Cerebellar nuclear complex (tissue), 1 donor: ENCODE measurements around the gene RAB3IP.
"Not testable (repeated sequence)": the region's sequence is repeated elsewhere in the genome, so short reads cannot be mapped to it uniquely, and the experiment has no call there.

Source experiments
- DNase-seq, 2 experiments: peaks; one replicate each; lab custom pipeline; 2025; lab: John Stamatoyannopoulos, UW

RAB3IP gene

GRCh38 chr12:69755302-69755701 lies 16.6 kb downstream of the RAB3IP start:
- DNase-seq, result no peak

GRCh38 chr12:69756088-69756755 lies 17.6 kb downstream of the RAB3IP start:
- no peak for DNase-seq

GRCh38 chr12:69758105-69758504 lies 19.4 kb downstream of the RAB3IP start:
- no peak for DNase-seq

DNA sequence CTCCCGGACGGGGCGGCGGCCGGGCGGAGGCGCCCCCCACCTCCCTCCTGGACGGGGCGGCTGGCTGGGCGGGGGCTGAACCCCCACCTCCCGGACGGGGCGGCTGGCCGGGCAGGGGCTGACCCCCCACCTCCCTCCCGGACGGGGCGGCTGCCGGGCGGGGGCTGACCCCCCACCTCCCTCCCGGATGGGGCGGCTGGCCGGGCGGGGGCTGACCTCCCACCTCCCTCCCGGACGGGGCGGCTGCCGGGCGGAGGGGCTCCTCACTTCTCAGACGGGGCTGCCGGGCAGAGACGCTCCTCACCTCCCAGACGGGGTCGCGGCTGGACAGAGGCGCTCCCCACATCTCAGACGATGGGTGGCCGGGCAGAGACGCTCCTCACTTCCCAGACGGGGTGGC lies 20.9 kb downstream of the RAB3IP start:
- not testable (repeated sequence) for DNase-seq

GRCh38 chr12:69765515-69765914 lies 26.9 kb downstream of the RAB3IP start:
- no peak for DNase-seq

- no peak for DNase-seq
These were observed 27.6 kb downstream of the RAB3IP start for GRCh38 chr12:69766260-69766659.

DNA sequence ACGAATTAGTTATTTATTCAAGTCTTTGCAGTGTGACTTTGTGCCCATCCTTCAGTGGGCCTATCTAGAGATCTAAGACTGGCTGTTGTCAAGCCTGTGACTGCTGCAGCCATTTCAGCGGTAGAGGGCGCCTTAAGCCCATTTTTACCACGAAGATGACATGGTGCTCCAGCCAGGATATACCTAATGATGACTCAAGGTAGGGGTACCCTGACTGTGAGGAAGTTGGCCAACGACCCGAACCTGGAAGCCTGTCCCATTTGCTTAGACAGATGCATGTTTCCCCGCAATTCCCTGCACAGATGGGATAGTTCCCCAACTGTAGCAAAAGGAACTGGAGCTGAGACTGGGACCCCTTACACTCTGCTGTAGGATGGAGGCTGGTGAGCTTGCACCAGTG lies 41.3 kb downstream of the RAB3IP start:
- DNase-seq, result no peak

- no peak for DNase-seq
These were observed 44.7 kb downstream of the RAB3IP start for GRCh38 chr12:69783365-69783764.

DNA sequence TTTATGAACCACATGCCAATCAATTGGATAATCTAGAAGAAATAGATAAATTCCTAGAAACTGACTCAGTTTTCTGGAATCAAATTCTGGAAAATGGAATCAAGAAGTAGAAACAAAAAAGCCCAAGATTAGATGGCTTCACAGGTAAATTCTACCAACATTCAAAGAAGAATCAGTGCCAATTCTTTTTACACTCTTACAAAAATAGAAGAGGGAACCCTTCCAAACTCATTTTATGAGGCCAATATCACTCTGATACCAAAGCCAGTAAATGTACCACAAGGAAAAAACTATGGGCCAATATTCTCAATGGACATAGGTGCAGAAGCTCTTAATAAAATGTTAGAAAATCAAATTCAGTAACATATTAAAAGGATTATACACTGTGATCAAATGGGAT lies 50.7 kb downstream of the RAB3IP start:
- DNase-seq, result peak in 1 of 2 experiments; percentile 21

- DNase-seq, result no peak
These were observed 53.9 kb downstream of the RAB3IP start for GRCh38 chr12:69792533-69792932.

DNA sequence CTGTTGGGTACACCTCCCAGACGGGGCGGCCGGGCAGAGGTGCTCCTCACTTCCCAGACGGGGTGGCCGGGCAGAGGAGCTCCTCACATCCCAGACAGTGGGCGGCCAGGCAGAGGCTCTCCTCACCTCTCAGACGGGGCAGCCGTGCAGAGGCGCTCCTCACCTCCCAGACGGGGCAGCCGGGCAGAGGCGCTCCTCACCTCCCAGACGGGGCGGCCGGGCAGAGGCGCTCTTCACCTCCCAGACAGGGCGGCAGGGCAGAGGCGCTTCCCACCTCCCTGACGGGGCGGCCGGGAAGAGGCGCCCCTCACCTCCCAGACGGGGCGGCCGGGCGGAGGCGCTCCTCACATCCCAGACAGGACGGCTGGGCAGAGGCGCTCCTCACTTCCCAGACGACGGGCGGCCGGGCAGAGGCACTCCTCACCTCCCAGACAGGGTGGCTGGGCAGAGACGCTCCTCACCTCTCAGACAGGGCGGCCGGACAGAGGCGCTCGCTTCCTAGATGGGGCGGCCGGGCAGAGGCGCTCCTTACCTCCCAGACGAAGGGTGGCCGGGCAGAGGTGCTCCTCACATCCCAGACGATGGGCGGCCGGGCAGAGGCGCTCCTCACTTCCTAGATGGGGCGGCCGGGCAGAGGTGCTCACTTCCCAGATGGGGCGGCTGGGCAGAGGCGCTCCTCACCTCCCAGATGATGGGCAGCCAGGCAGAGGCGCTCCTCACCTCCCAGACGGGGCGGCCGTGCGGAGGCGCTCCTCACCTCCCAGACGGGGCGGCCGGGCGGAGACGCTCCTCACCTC lies 68.6 kb downstream of the RAB3IP start:
- not testable (repeated sequence) for DNase-seq

DNA sequence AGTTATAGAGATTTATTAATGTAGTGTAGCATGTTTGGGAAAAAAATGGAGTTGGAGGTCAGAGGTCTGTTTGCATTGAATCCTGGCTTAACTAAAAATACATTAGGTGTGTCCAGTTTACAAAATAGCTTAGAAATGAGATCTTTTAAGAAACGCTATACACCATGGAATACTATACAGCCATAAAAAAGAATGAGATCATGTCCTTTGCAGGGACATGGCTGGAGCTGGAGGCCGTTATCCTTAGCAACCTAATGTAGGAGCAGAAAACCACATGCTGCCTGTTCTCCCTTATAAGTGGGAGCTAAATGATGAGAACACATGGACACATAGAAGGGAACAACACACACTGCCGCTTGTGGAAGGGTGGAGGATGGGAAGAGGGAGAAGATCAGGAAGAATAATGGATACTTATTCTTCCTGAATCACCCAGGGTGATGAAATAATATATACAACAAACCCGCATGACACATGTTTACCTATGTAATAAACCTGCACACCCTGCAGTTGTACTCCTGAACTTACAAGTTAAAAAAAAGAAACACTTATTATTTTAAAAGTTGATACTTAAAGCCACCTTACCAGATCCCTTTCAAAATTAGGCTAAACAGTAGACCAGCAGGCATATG lies 72.3 kb downstream of the RAB3IP start:
- DNase-seq, result no peak

GRCh38 chr12:69816082-69816481 lies 77.4 kb downstream of the RAB3IP start:
- no peak for DNase-seq

- no peak for DNase-seq
These were observed 82.4 kb downstream of the RAB3IP start for GRCh38 chr12:69821032-69821455.

GRCh38 chr12:69821456-69822159 lies 82.9 kb downstream of the RAB3IP start:
- DNase-seq, result no peak

GRCh38 chr12:69822201-69822860 lies 83.7 kb downstream of the RAB3IP start:
- DNase-seq, result no peak

- DNase-seq, result no peak
These were observed 85.4 kb downstream of the RAB3IP start for GRCh38 chr12:69824028-69824427.

GRCh38 chr12:69824966-69825560 lies 86.4 kb downstream of the RAB3IP start, which contains the start of gene MYRFL:
Gene MYRFL, plus strand, starts transcription at chr12:69825227. Its CDS starts 291 bp downstream, at chr12:69825518.
- no peak for DNase-seq

- DNase-seq, result no peak
These were observed 90.2 kb downstream of the RAB3IP start for GRCh38 chr12:69828897-69829296.

DNA sequence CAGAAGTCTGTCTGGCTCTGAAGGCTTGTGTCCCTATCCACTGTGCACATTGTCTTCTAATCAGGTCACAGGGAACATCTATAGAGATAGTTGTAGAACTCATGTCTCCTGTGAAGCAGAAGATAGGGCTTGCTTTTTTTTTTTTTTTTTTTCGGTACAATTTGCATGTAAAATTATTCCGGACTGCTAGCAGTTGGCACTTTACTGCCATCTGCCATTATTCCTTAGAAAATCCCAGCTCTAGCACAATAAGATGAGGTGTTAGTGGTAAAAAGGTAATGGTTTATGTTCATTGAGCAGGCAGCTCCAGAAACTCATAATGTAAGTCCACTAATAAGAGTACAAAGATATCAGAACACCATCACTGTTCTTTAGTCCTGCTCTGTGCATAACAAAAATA lies 95.0 kb downstream of the RAB3IP start:
- no peak for DNase-seq

DNA sequence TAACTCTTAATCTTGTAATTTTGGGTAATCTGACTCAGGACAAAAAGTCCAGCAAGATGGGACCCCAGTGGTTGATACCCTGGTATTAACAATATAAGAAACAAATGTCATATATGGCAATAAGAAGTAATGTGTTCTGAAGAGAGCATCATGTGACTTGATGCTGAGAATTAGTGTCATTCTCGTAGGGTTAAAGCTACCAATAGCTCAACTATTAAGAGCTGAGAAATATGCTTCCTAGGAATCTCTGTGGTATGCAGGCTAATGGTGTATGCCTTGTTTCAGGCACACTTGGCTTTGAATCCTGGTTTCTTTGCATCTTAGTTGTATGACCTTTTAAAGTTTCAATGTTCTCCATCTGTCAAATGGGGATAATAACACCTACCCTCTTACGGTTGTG lies 95.5 kb downstream of the RAB3IP start:
- DNase-seq, result no peak
